AG09309 (cell line): ENCODE results near the gene CPSF7.

ENCODE experiments used
- DNase-seq: peaks from one replicate; pipeline ENCODE4 v3.0.0-alpha.2; 2010; ENCODE audit warnings: low read depth
- H3K4me3 ChIP-seq: 2 replicates; pipeline ENCODE4 v1.5.1; 2011; ENCODE audit warnings: mild to moderate bottlenecking, low read depth, low read length, moderate library complexity; ENCODE audit not compliant: control insufficient read depth
- CTCF ChIP-seq: IDR thresholded peaks from 2 replicates; pipeline ENCODE4 v1.5.1; 2011; ENCODE audit warnings: mild to moderate bottlenecking, low read depth, low read length, inconsistent platforms; ENCODE audit not compliant: insufficient read depth, control insufficient read depth; ENCODE audit errors: missing control alignments

The CPSF7 gene

GRCh38 chr11:61369372-61370348, 60.1 kb downstream of the CPSF7 start:
- peak; percentile 99 for DNase-seq
- no peak overlapping the region for H3K4me3 ChIP-seq
- no peak for TF ChIP-seq CTCF

- no peak overlapping the region for H3K4me3 ChIP-seq
- no peak for TF ChIP-seq CTCF
- DNase-seq = no peak
These were observed 61.1 kb downstream of the CPSF7 start for GRCh38 chr11:61368646-61369045.

- H3K4me3 ChIP-seq = no peak overlapping the region
- no peak for DNase-seq
- no peak for TF ChIP-seq CTCF
These were observed 62.4 kb downstream of the CPSF7 start for GRCh38 chr11:61367406-61367805.

- DNase-seq = no peak
- TF ChIP-seq CTCF = no peak
- no peak overlapping the region for H3K4me3 ChIP-seq
These were observed 65.6 kb downstream of the CPSF7 start for GRCh38 chr11:61364012-61364675.

GRCh38 chr11:61362542-61362875, 67.3 kb downstream of the CPSF7 start:
- TF ChIP-seq CTCF = no peak
- no peak for DNase-seq

GRCh38 chr11:61361741-61362541, 67.8 kb downstream of the CPSF7 start, which contains the start of the genes CYB561A3 and TMEM138:
Gene CYB561A3, minus strand, starts transcription at chr11:61361882. Its CDS starts 5,169 bp downstream, at chr11:61356713.
Gene TMEM138, plus strand, starts transcription at chr11:61362374. Its CDS starts 2,017 bp downstream, at chr11:61364391.
- peak within 1 kb of the TSS; percentile 80 for H3K4me3 ChIP-seq
- TF ChIP-seq CTCF = no peak
- DNase-seq = peak; percentile 79

More at GRCh38 chr11:61362542-61362875, 67.3 kb downstream of the CPSF7 start:
- H3K4me3 ChIP-seq = peak overlapping the region; percentile 80
